IMR-90 (cell line): ENCODE results near the gene MIER1.

Experiments
- CEBPB ChIP-seq: IDR thresholded peaks from 2 replicates; pipeline ENCODE4 v1.6.1; 2012; ENCODE audit warnings: low read depth, low read length, improper control_type of control experiment
- CTCF ChIP-seq: conservative IDR thresholded peaks from 2 replicates; pipeline ENCODE4 v1.5.1; 2012; ENCODE audit warnings: mild to moderate bottlenecking, low read depth, low read length, improper control_type of control experiment
- RAD21 ChIP-seq: IDR thresholded peaks from 2 replicates; pipeline ENCODE4 v1.6.1; 2012; ENCODE audit warnings: low read length, improper control_type of control experiment
- RFX5 ChIP-seq: IDR thresholded peaks from 2 replicates; pipeline ENCODE4 v1.8.0; 2012; ENCODE audit warnings: low read depth, mild to moderate bottlenecking, low read length, moderate library complexity

- TF ChIP-seq CTCF (no peak), RFX5 (no peak), CEBPB (no peak), RAD21 (no peak)
Observed at GRCh38 chr1:66938613-66939012, 13.8 kb downstream of the MIER1 start.
